ENCODE measurements around the gene MICA.
A peak's percentile ranks its signal among the peaks of the same experiment; 100 is the strongest.

The MICA gene

GRCh38 chr6:31462026-31462963 is 58.9 kb downstream of the MICA start:
- no peak for DNase-seq
- H3F3A ChIP-seq (ENCODE audit: insufficient read depth, low read length), result peaks cover 5% of the 10 kb centered on the region; the same call in 1 of the 2 replicates
- no peak overlapping the region for H3K27ac ChIP-seq (ENCODE audit: low read length)
- TF ChIP-seq EZH2phosphoT487 (IDR thresholded peaks at IDR 0.05; ENCODE audit: low read length), result no peak
- TF ChIP-seq EZH2 (optimal IDR thresholded peaks at IDR 0.05; ENCODE audit: low read depth, low read length), result no peak
- TF ChIP-seq CTCF (IDR thresholded peaks at IDR 0.05; ENCODE audit: low read length), result no peak
- peak overlapping the region; percentile 71 for H3K4me2 ChIP-seq (ENCODE audit: low read depth, low read length)
- H3K9me2 ChIP-seq (replicated peaks; ENCODE audit: insufficient read depth, low read length), result no peaks in the 10 kb centered on the region
- H3K4me3 ChIP-seq (ENCODE audit: low read length), result peak overlapping the region; percentile 83
- H3K4me1 ChIP-seq (ENCODE audit: low read length), result peaks cover 24% of the 10 kb centered on the region
- H4K20me1 ChIP-seq (ENCODE audit: insufficient read depth, low read length), result no peaks in the 10 kb centered on the region
- peaks cover 22% of the 10 kb centered on the region for H3K79me2 ChIP-seq (ENCODE audit: low read length)
- H3K9ac ChIP-seq (ENCODE audit: low read length), result peak overlapping the region; percentile 77; the same call in 1 of the 2 replicates
- H3K9me3 ChIP-seq (replicated peaks; ENCODE audit: insufficient read depth, low read length), result no peaks in the 10 kb centered on the region
- H3K27me3 ChIP-seq (replicated peaks; ENCODE audit: insufficient read depth, low read length), result no peaks in the 10 kb centered on the region
- no peaks in the 10 kb centered on the region for H3K36me3 ChIP-seq (replicated peaks; ENCODE audit: insufficient read depth, low read length)
- H2AFZ ChIP-seq (ENCODE audit: low read length), result peak overlapping the region; percentile 85

- no peak overlapping the region for H3K27ac ChIP-seq (ENCODE audit: low read length)
Measured at GRCh38 chr6:31462964-31463870, 59.8 kb downstream of the MICA start.

More at GRCh38 chr6:31462964-31463870, 59.8 kb downstream of the MICA start:
- Histone ChIP-seq H3K9ac (ENCODE audit: low read length) (peak overlapping the region; percentile 77), H3K9me3 (replicated peaks; ENCODE audit: insufficient read depth, low read length) (no peaks in the 10 kb centered on the region), H3K27me3 (replicated peaks; ENCODE audit: insufficient read depth, low read length) (no peaks in the 10 kb centered on the region), H3F3A (ENCODE audit: insufficient read depth, low read length) (peaks cover 5% of the 10 kb centered on the region; the same call in 1 of the 2 replicates), H3K4me3 (ENCODE audit: low read length) (peak overlapping the region; percentile 83), H3K4me2 (ENCODE audit: low read depth, low read length) (peak overlapping the region; percentile 71), H3K9me2 (replicated peaks; ENCODE audit: insufficient read depth, low read length) (no peaks in the 10 kb centered on the region), H2AFZ (ENCODE audit: low read length) (peak overlapping the region; percentile 85), H3K79me2 (ENCODE audit: low read length) (peaks cover 22% of the 10 kb centered on the region), H3K4me1 (ENCODE audit: low read length) (peaks cover 24% of the 10 kb centered on the region), H4K20me1 (ENCODE audit: insufficient read depth, low read length) (no peaks in the 10 kb centered on the region), H3K36me3 (replicated peaks; ENCODE audit: insufficient read depth, low read length) (no peaks in the 10 kb centered on the region)
- peak; percentile 84 for DNase-seq
- no peak for TF ChIP-seq EZH2phosphoT487 (IDR thresholded peaks at IDR 0.05; ENCODE audit: low read length)
- TF ChIP-seq CTCF (IDR thresholded peaks at IDR 0.05; ENCODE audit: low read length), result no peak
- TF ChIP-seq EZH2 (optimal IDR thresholded peaks at IDR 0.05; ENCODE audit: low read depth, low read length), result no peak
